Hippocampal formation (tissue), 2 donors: ENCODE data around the gene TMEM116.
"Not testable (repeated sequence)": the region's sequence is repeated elsewhere in the genome, so short reads cannot be mapped to it uniquely, and the experiment has no call there.

ENCODE experiments used
- DNase-seq, 2 donors: peaks; one replicate each; lab custom pipeline; 2025; lab: John Stamatoyannopoulos, UW

TMEM116 gene

GRCh38 chr12:112009596-112009995, 3.4 kb downstream of the TMEM116 start:
- DNase-seq: not testable (repeated sequence)

GRCh38 chr12:112008918-112009317, 4.0 kb downstream of the TMEM116 start:
- DNase-seq: no peak

GRCh38 chr12:112007945-112008344, 5.0 kb downstream of the TMEM116 start:
- no peak for DNase-seq

- DNase-seq: no peak
These were observed 7.3 kb downstream of the TMEM116 start for GRCh38 chr12:112005419-112006395.

GRCh38 chr12:112004041-112004440, 8.9 kb downstream of the TMEM116 start:
- DNase-seq: no peak

- DNase-seq: no peak
These were observed 11.4 kb downstream of the TMEM116 start for GRCh38 chr12:112001576-112001975.

GRCh38 chr12:112000820-112001219, 12.1 kb downstream of the TMEM116 start:
- DNase-seq: no peak

- DNase-seq: not testable (repeated sequence)
These were observed 13.8 kb downstream of the TMEM116 start for GRCh38 chr12:111999129-111999528.

- no peak for DNase-seq
These were observed 14.9 kb downstream of the TMEM116 start for GRCh38 chr12:111998015-111998414.

- no peak for DNase-seq
These were observed 15.7 kb downstream of the TMEM116 start for GRCh38 chr12:111997300-111997699.

- no peak for DNase-seq
These were observed 17.0 kb downstream of the TMEM116 start for GRCh38 chr12:111995782-111996480.

GRCh38 chr12:111994211-111995111, 18.5 kb downstream of the TMEM116 start:
- not testable (repeated sequence) for DNase-seq

GRCh38 chr12:111993292-111994150, 19.4 kb downstream of the TMEM116 start:
- DNase-seq: no peak

GRCh38 chr12:111992464-111992863, 20.5 kb downstream of the TMEM116 start:
- DNase-seq: no peak

- no peak for DNase-seq
These were observed 21.0 kb downstream of the TMEM116 start for GRCh38 chr12:111991946-111992345.

- no peak for DNase-seq
These were observed 21.4 kb downstream of the TMEM116 start for GRCh38 chr12:111991535-111991934.

GRCh38 chr12:111984820-111985219, 28.1 kb downstream of the TMEM116 start:
- no peak for DNase-seq

GRCh38 chr12:111981987-111982386, 31.0 kb downstream of the TMEM116 start:
- DNase-seq: no peak

GRCh38 chr12:111980598-111980997, 32.4 kb downstream of the TMEM116 start:
- no peak for DNase-seq

GRCh38 chr12:111978545-111978944, 34.4 kb downstream of the TMEM116 start:
- DNase-seq: no peak

- no peak for DNase-seq
These were observed 36.1 kb downstream of the TMEM116 start for GRCh38 chr12:111976860-111977259.
